Nephron progenitor cell (in vitro differentiated cells): ENCODE data around the gene TSR1.

ENCODE experiments used
- DNase-seq: peaks from one replicate; pipeline ENCODE4 v3.0.0; 2021
- H3K27ac Mint-ChIP-seq: 2 replicates; pipeline ENCODE4 v1.8.0; 2021; ENCODE audit warnings: mild to moderate bottlenecking, moderate library complexity, mixed read lengths
- H3K27me3 Mint-ChIP-seq: 2 replicates; pipeline ENCODE4 v1.8.0; 2021; ENCODE audit warnings: mild to moderate bottlenecking, low read depth, mixed read lengths; ENCODE audit not compliant: poor library complexity
- H3K36me3 Mint-ChIP-seq: 2 replicates; pipeline ENCODE4 v1.8.0; 2021; ENCODE audit warnings: low read depth, mixed read lengths
- H3K4me1 Mint-ChIP-seq: 2 replicates; pipeline ENCODE4 v1.8.0; 2021; ENCODE audit warnings: mixed read lengths
- H3K4me3 Mint-ChIP-seq: 2 replicates; pipeline ENCODE4 v1.8.0; 2021; ENCODE audit warnings: mild to moderate bottlenecking, moderate library complexity, mixed read lengths
- H3K9me3 Mint-ChIP-seq: 2 replicates; pipeline ENCODE4 v1.8.0; 2021; ENCODE audit warnings: mild to moderate bottlenecking, moderate library complexity, mixed read lengths
- TF ChIP-seq, protein P1 (sequence below): fragments of 200-600 bp; sonication (generic); IDR thresholded peaks from 2 replicates; pipeline ENCODE4 v1.5.0; 2021; ENCODE audit warnings: antibody characterized with exemption

The TSR1 gene

DNA sequence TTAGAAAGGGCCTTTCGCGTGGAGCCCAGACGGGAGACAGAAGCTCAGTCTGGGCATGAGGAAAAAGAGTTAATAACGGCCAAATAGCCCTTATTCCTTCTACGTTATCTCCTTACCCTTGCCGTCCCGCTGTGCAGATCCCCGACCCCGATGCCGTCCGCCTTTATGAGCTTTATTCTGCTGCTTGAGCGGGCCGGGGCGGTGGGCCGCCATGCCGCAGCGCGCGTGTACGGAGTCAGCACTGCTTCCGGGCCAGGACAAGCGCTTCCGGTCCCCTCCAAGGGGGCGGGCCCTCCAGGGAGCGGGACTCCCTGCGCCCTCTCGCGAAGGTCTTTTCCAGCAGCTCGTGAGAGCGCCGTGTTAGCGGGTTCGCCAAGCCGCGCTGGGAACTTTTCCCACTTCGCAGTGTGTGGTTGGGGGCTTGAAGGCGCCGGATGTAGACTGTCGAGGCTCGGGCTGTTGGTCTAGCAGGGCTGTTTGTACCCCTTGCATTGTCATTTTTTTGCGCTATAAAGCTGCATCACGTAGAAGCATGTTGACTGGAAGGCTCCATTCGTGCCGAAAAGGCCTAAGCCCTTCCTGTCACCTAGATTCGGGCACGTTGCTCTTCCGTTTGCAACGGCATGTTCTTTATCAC is at the start of gene TSR1:
Gene TSR1 (minus strand): TSS at position 243 of the 637 bp plus-strand sequence. CDS start 30 bp downstream, at position 213.
- TF ChIP-seq, protein P1, sequence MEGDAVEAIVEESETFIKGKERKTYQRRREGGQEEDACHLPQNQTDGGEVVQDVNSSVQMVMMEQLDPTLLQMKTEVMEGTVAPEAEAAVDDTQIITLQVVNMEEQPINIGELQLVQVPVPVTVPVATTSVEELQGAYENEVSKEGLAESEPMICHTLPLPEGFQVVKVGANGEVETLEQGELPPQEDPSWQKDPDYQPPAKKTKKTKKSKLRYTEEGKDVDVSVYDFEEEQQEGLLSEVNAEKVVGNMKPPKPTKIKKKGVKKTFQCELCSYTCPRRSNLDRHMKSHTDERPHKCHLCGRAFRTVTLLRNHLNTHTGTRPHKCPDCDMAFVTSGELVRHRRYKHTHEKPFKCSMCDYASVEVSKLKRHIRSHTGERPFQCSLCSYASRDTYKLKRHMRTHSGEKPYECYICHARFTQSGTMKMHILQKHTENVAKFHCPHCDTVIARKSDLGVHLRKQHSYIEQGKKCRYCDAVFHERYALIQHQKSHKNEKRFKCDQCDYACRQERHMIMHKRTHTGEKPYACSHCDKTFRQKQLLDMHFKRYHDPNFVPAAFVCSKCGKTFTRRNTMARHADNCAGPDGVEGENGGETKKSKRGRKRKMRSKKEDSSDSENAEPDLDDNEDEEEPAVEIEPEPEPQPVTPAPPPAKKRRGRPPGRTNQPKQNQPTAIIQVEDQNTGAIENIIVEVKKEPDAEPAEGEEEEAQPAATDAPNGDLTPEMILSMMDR: no peak
- Mint-ChIP-seq H3K27me3 (no peaks in the 10 kb centered on the region), H3K9me3 (no peaks in the 10 kb centered on the region), H3K4me3 (no peak within 1 kb of the TSS), H3K27ac (peak within 1 kb of the TSS; percentile 98), H3K36me3 (peaks cover 8% of the 10 kb centered on the region), H3K4me1 (peaks cover 32% of the 10 kb centered on the region)
- DNase-seq: peak; percentile 91

DNA sequence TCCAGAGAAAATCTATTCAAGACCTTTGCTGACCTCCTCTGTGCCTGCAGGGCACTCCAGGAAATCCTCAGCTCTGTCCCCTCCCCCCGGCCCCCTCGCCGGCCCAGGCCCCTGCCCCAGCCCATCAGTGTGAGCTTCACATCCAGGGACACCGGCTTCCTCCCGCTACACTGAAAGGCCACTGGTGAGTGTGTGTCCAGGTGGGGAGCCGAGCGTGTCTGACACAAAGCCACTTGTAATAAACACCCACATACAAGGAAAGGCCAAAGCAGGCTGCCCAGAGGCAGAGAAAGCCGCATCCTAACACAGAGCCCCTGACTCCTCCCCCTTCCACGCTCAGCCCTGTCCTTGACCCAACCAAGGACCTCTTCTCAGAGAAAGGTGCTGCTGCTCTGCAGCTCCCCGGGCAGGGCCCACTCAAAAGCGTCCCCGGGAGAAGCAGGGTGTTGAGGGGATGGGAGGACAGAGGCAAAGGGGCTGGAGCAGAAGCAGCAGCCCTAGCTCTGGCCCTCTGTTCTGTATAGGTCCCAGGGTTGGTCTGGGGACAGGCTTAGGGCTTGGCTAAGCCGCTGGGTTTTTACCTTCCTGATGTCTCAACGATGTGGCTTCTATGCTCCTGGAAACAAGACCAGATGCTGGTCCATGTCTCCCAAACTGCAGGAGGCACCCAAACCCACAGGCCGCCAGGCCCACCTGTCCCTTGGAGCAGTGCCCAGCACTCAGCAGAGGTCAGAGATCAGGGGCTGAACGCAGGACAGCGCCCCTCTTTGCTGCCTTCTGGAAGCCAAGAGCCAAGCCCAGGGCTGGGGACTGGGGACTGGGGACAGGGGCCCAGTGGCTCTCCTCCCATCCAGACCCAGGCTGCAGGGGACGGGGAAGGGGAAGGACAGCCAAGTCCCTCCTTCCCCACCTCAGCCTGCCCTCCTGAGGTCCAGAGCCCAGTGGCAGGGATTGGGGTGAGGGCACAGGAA is 49.3 kb upstream of the TSR1 start:
- Mint-ChIP-seq H3K4me3 (peak overlapping the region; percentile 13), H3K4me1 (peaks cover 72% of the 10 kb centered on the region)

DNA sequence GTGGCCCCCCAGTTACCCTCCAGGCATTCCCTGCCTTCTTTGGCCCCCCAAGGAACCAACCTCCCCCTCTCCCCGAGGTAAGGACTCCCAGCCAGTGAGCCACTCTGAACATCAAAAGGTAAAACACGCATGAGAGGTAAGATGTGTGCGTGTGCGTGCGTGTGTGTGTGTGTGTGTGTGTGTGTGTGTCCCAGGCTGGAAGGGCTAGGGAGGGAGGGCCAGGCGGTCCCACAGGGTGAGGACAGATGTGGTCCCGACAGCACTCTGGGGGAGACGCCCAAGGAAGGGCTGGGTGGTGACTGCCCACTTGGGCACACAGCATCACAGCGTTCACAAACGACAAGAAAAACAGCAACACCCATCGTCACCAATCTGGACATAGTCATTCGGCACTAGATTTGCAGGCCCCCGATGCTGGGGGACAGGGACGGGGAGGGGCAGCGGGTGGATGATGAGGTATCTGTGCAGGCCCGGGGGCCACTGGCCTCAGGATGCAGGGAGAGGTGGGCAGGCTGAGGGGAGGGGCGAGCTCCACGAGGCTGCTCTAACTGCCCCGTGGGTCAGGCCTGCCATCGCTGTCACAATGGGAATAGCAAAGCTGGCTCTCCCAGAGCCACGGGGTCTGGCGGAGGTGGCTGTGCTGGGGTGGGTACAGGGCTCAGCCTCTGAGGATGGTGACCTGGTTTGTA is 48.3 kb upstream of the TSR1 start:
- peaks cover 10% of the 10 kb centered on the region for H3K36me3 Mint-ChIP-seq
- no peak for DNase-seq
- no peaks in the 10 kb centered on the region for H3K9me3 Mint-ChIP-seq
- TF ChIP-seq, protein P1: no peak
- peaks cover 62% of the 10 kb centered on the region for H3K4me1 Mint-ChIP-seq
- peak overlapping the region; percentile 82 for H3K27ac Mint-ChIP-seq
- H3K4me3 Mint-ChIP-seq: peak overlapping the region; percentile 34
- no peaks in the 10 kb centered on the region for H3K27me3 Mint-ChIP-seq

More for the DNA sequence above, 49.3 kb upstream of the TSR1 start:
- Mint-ChIP-seq H3K36me3 (peaks cover 10% of the 10 kb centered on the region), H3K9me3 (no peaks in the 10 kb centered on the region), H3K27ac (peak overlapping the region; percentile 85), H3K27me3 (no peaks in the 10 kb centered on the region)
- DNase-seq: no peak
- TF ChIP-seq, protein P1: no peak

DNA sequence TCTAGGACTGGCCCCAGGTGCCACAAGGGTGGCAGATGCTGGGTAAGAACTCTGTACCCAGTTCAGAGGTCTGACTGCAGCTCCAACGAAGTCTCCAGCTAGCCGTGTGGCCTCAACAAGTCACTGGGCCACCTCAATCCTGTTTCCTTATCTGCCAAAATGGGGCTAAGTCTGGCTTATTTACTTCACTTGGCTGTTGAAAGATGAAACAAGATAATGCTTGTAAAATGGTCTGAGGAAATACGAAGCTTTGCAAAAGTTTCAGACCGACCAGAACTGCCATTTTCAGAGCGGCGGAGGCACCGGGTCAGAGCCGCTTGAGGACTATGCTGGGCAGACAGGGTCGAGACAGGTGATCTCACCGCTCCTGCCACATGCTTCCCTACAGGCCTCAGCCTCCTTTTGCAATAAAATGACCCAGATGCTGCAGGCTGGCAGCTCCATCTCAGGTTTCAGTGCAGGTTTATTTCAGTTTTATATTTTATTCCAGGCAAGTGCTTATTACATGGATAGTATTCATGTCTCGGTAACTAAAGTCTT is 47.4 kb upstream of the TSR1 start:
- no peaks in the 10 kb centered on the region for H3K27me3 Mint-ChIP-seq
- TF ChIP-seq, protein P1: no peak

DNA sequence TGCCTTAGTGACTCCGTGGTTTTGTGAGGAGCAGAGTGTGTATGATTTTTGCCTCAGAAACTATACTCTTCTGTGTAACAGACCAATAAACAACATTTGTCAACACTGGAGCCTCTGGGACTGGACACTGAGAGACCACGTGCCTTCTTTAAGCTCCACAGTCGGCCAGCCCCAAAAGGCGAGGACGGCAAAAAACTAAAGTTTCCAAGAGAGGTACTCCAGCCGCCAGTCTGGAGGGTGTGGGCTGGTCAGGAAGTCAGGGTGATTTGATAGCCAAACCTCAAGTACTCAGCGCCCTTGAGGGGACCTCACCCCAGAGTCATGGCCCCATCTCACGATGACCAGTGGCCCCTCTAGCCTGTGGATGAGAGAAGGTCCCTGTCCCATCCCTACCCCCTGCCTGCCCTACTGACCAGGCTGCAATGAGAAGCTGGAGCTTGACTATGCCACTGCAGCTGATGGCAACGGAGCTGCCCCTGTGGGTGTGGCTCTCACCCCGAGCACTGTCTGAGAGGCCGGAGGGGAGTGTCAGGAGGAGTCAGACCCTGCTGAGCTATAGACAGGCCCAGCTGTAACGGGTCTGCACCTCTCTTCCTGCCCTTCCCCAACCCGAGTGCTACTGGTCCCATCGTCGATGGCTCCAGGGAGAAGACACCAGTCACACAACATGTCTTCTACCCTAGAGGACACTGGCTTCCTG is 44.8 kb upstream of the TSR1 start:
- Mint-ChIP-seq H3K36me3 (peaks cover 7% of the 10 kb centered on the region), H3K9me3 (no peaks in the 10 kb centered on the region), H3K4me3 (no peak overlapping the region), H3K4me1 (peaks cover 46% of the 10 kb centered on the region), H3K27me3 (no peaks in the 10 kb centered on the region), H3K27ac (peak overlapping the region; percentile 74)
- TF ChIP-seq, protein P1: no peak
- DNase-seq: no peak

More for the DNA sequence above, 47.4 kb upstream of the TSR1 start:
- H3K9me3 Mint-ChIP-seq: no peaks in the 10 kb centered on the region
- DNase-seq: no peak
- H3K27ac Mint-ChIP-seq: peak overlapping the region; percentile 82
- peaks cover 8% of the 10 kb centered on the region for H3K36me3 Mint-ChIP-seq
- peak overlapping the region; percentile 65 for H3K4me3 Mint-ChIP-seq
- H3K4me1 Mint-ChIP-seq: peaks cover 59% of the 10 kb centered on the region
